A673 (cell line): ENCODE measurements around the gene MAP9. TPM values are rescaled to one million over a fixed set of nuclear protein-coding genes. Genes with fewer than 3 reads are reported as not detected.

ENCODE experiments used
- BruUV-seq: library from RNA; stranded (reverse); fragments of 400-500 nt; replicated peaks from 2 replicates; lab custom pipeline; 2021; lab: Mats Ljungman, UMichigan
- CTCF ChIA-PET: fragments of 300-600 bp; sonication (Branson Sonifier 250); formaldehyde crosslinking; loops from one replicate; lab custom pipeline; 2022; ENCODE audit warnings: antibody characterized with exemption; lab: Charles Lee
- POLR2A ChIA-PET: fragments of 300-600 bp; sonication (Branson Sonifier 250); formaldehyde crosslinking; loops from one replicate; lab custom pipeline; 2022; ENCODE audit warnings: antibody characterized with exemption; ENCODE audit not compliant: low non-redundant PET; lab: Charles Lee
- DNase-seq: peaks from one replicate; pipeline ENCODE4 v3.0.0-alpha.2; 2015; ENCODE audit warnings: low spot score
- H3K27ac ChIP-seq: fragments of 200-600 bp; sonication (generic); 2 replicates; pipeline ENCODE4 v1.5.1; 2016; ENCODE audit warnings: mixed run types, low read depth, mild to moderate bottlenecking, mixed read lengths, antibody characterized with exemption, low read length; ENCODE audit not compliant: poor library complexity, severe bottlenecking
- H3K27me3 ChIP-seq: fragments of 200-600 bp; sonication (generic); replicated peaks from 2 replicates; pipeline ENCODE4 v1.6.1; 2017; ENCODE audit warnings: mixed run types, low read depth, mild to moderate bottlenecking, mixed read lengths, antibody characterized with exemption, low read length; ENCODE audit not compliant: insufficient read depth, poor library complexity
- H3K36me3 ChIP-seq: fragments of 200-600 bp; sonication (generic); 2 replicates; pipeline ENCODE4 v1.6.1; 2016; ENCODE audit warnings: mixed run types, mild to moderate bottlenecking, mixed read lengths, antibody characterized with exemption, low read length; ENCODE audit not compliant: insufficient read depth, poor library complexity, severe bottlenecking
- H3K4me1 ChIP-seq: fragments of 200-600 bp; sonication (generic); 2 replicates; pipeline ENCODE4 v1.6.1; 2017; ENCODE audit warnings: mixed run types, mild to moderate bottlenecking, mixed read lengths, antibody characterized with exemption, low read length; ENCODE audit not compliant: insufficient read depth, poor library complexity, severe bottlenecking
- H3K4me3 ChIP-seq: fragments of 200-600 bp; sonication (generic); 2 replicates; pipeline ENCODE4 v1.5.1; 2016; ENCODE audit warnings: low read depth, mixed run types, mild to moderate bottlenecking, mixed read lengths, low read length; ENCODE audit not compliant: poor library complexity, severe bottlenecking
- H3K9me3 ChIP-seq: fragments of 200-600 bp; sonication (generic); 2 replicates; pipeline ENCODE4 v1.6.1; 2016; ENCODE audit warnings: mixed run types, low read depth, mild to moderate bottlenecking, mixed read lengths, antibody characterized with exemption, low read length; ENCODE audit not compliant: poor library complexity, severe bottlenecking
- EZH2 ChIP-seq: fragments of 200-600 bp; sonication (generic); IDR thresholded peaks from 2 replicates; pipeline ENCODE4 v1.6.1; 2017; ENCODE audit warnings: borderline replicate concordance, low read depth, mild to moderate bottlenecking, mixed read lengths, antibody characterized with exemption, low read length; ENCODE audit not compliant: poor library complexity, severe bottlenecking
- intact Hi-C: fragments of 100-400 bp; cut with micrococcal nuclease; formaldehyde crosslinking; loops from one replicate; pipeline ENCODE4 v1.10.0; 2022; ENCODE audit not compliant: unreplicated experiment
- total RNA-seq: library from RNA; stranded (reverse); gene quantifications from 2 replicates; pipeline ENCODE4 v1.2.3, GENCODE V29; 2021
- TF ChIP-seq, protein P1 (sequence below): fragments of 300-800, 200-600 bp; sonication (generic); conservative IDR thresholded peaks from 2 replicates; pipeline ENCODE4 v1.5.1; 2017; ENCODE audit warnings: low read depth, mild to moderate bottlenecking, antibody characterized with exemption, low read length, moderate library complexity, mixed read lengths

MAP9 gene
- total RNA-seq, 1 experiment from 2014 or later = 13.7 TPM

DNA sequence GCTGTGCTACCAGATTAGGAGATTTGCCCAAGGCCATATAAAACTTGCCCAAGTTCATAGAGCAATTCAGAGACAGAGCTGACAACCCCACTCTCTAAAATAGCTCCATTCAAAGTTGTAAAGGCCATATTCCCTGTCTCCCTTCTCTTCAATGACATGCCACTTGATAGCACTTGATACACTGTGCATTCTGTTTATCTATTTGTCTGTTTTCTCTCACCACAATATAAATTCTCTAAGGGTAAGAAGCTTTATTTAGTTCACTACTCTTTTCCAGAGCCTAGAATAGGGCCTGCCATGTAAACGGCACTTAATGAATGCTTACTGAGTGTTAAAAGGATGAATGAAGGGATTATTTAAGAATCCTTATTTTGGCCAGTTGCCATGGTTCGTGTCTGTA lies 24.1 kb upstream of the MAP9 start:
- H3K36me3 ChIP-seq = no peaks in the 10 kb centered on the region
- ChIA-PET POLR2A (no interaction called here), CTCF (no interaction called here)
- H3K9me3 ChIP-seq = no peaks in the 10 kb centered on the region
- H3K27me3 ChIP-seq = no peaks in the 10 kb centered on the region
- no peaks in the 10 kb centered on the region for H3K4me1 ChIP-seq
- no peak for TF ChIP-seq EZH2
- TF ChIP-seq, protein P1, sequence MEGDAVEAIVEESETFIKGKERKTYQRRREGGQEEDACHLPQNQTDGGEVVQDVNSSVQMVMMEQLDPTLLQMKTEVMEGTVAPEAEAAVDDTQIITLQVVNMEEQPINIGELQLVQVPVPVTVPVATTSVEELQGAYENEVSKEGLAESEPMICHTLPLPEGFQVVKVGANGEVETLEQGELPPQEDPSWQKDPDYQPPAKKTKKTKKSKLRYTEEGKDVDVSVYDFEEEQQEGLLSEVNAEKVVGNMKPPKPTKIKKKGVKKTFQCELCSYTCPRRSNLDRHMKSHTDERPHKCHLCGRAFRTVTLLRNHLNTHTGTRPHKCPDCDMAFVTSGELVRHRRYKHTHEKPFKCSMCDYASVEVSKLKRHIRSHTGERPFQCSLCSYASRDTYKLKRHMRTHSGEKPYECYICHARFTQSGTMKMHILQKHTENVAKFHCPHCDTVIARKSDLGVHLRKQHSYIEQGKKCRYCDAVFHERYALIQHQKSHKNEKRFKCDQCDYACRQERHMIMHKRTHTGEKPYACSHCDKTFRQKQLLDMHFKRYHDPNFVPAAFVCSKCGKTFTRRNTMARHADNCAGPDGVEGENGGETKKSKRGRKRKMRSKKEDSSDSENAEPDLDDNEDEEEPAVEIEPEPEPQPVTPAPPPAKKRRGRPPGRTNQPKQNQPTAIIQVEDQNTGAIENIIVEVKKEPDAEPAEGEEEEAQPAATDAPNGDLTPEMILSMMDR = no peak
- no peak overlapping the region for H3K27ac ChIP-seq
- H3K4me3 ChIP-seq = no peak overlapping the region
- no peak for DNase-seq
- intact Hi-C loops = loop anchor here (5.0 kb wide), 1 partner anchor 551 kb away; the partner anchor contains the start of gene CTSO
- no TSS peak for BruUV-seq

DNA sequence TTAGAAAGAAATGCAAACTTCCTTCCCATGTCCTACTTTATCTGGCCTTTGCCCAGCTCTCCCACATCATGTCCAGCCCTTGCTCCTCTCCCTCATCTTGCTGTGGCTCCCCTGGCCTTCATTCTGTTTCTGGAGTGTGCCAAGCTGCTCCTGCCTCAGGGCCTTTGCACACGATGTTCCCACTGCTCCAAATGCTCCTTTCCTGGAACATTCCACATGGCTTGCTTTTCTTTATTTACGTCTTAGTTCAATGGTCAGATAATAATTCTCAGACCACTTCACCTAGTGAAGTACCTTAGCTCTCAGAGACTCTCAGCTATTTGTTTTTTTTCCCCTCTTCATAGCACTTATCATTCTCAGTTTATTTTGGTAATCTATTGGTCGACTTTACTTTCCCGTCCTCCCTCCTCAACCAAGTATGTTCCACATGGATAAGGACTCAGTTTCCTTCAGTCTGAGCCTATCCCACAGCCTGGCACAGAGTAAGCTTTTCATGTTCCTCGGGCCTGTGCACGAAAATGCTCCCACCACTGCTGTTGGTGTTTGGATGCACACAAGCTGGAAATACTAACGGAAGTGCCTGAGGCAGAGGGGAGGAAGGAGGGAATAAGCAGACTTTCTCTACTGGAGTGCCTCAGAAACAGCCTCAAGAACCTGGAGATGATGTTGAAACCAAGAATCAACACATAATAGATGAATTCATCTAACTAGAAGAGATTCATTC lies 23.4 kb upstream of the MAP9 start:
- Histone ChIP-seq H3K27ac (no peak overlapping the region), H3K36me3 (no peaks in the 10 kb centered on the region), H3K4me3 (no peak overlapping the region), H3K9me3 (no peaks in the 10 kb centered on the region), H3K4me1 (no peaks in the 10 kb centered on the region), H3K27me3 (no peaks in the 10 kb centered on the region)
- ChIA-PET POLR2A (interaction anchor here (0.6 kb wide), 1 partner anchor 817 kb away, joined by 4 read pairs; no protein-coding TSS in a partner anchor), CTCF (no interaction called here)
- TF ChIP-seq EZH2 = no peak
- TF ChIP-seq, protein P1 = no peak
- intact Hi-C loops = loop anchor here (5.0 kb wide), 1 partner anchor 552 kb away; the partner anchor contains the start of gene CTSO
- no peak for DNase-seq
- BruUV-seq = no TSS peak

DNA sequence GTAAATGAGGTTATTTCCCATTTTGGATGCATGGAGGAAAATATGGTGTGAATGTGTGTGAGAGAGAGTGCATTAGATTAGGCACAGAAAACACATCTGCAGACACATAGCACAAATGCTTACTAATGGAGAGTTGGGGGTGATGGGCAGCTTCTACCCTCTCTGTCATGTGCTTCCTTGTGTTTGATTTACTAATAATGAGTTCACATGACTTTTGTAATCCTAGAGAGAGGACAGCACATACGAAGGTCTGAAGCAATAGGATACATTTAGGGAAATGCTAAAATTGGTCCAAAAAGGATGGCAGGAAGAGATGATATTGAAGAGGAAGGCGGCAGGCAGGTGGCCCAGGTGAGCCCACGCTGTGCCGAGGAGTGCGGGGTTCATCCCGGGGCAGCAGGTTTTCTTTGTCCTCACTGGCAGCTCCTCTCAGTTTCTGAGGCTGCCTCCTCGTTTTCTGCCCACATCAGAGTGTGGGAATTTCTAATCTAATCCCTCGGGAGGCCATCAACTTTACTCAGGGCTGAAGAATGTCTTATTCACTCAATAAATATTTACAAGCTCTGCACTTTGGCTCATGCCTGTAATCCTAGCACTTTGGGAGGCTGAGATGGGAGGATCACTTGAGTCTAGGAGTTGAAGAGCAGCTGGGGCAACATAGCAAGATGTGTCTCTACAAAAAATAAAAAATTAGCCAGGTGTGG lies 15.9 kb upstream of the MAP9 start:
- Histone ChIP-seq H3K27ac (no peak overlapping the region), H3K36me3 (no peaks in the 10 kb centered on the region), H3K4me3 (no peak overlapping the region), H3K27me3 (no peaks in the 10 kb centered on the region), H3K9me3 (no peaks in the 10 kb centered on the region), H3K4me1 (no peaks in the 10 kb centered on the region)
- POLR2A ChIA-PET = no interaction called here
- TF ChIP-seq, protein P1 = no peak
- no peak for TF ChIP-seq EZH2
- no TSS peak for BruUV-seq
- intact Hi-C loops = no loop called here
- CTCF ChIA-PET = no interaction called here
- peak; percentile 68 for DNase-seq
